NCI-H510A treated with DMSO at 0.1 percent for 48 hours (cell line): Measurements from ENCODE around the gene TUBB2B.
A peak's percentile ranks its signal among the peaks of the same experiment; 100 is the strongest.

Experiments
- DNase-seq: peaks from one replicate; lab custom pipeline; 2025; lab: John Stamatoyannopoulos, UW

The TUBB2B gene

DNA sequence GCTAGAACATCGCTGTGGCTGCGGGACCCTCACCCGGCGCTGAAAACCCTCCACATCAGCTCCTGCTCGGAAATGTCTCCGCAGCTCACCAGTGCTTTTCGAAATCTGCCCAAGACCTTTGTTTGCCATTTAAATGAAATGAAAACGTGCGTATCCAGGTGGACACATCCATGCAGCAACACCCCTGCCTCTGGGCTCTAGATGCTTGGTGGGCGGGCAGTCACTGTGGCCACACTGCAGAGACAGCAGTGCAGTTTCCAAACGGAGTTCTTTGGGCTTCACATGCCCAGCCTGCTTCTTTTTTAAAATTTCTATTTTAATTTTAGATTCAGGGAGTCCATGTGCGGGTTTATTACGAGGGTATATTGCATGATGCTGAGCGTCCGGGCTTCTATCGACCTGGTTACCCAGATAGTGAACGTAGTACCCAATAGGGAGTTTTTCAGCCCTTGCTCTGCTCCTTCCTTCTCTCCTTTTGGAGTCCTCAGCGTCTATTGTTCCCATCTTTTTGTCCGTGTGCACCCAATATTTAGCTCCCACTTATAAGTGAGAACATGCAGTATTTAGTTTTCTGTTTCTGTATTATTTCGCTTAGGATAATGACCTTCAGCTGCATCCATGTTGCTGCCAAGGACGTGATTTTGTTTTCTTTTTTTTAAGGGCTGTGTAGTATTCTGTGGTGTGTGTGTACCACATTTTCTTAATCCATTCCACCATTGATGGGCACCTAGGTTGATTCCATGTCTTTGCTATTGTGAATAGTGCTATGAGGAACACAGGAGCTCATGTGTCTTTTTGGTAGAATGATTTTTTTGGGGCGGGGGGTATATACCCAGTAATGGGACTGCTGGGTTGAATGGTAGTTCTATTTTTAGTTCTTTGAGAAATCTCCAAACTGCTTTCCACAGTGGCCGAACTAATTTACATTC is 4.8 kb upstream of the TUBB2B start:
- DNase-seq, result peak; percentile 13

DNA sequence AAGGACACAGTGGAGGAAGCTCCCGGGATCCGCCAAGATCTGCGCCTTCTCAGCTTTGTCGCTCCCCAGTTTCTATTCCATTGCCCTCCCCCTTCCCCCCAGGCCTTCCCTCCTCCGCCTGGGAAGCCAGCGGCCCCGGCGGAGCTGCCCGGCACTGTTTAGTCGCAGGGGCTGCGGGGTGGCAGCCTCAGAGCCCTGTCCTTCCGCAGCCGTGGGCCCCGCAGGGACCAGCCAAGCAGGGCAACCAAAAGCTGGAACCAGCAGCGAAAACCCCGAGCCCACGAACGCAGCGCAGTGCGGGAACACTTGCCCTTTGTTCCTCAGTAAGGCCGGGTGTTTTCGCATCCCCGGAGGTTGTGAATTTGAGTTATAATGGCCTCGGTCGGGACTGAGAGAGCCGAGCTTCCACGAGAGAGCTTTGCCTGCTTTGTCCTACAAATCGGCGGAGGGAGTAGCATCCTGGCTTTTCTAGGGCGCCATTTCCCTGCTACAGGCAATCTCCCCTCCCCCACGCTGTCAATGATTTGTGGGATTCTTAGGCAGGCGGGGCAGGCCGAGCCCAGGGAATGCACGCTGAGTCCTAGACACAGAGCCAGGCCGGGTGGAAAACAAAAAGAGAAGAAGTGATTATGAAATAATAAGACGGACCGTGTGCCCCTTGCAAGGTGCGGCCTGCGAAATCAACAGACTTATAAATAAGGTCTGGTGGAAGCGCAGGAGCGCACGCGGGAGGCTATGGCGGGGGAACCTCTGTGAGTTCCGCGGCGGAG is 4.0 kb upstream of the TUBB2B start:
- DNase-seq, result peak; percentile 80

GRCh38 chr6:3230900-3231246 is 3.4 kb upstream of the TUBB2B start:
- DNase-seq, result peak; percentile 40

- DNase-seq, result peak; percentile 18
Observed at GRCh38 chr6:3230256-3230882, 2.9 kb upstream of the TUBB2B start.

DNA sequence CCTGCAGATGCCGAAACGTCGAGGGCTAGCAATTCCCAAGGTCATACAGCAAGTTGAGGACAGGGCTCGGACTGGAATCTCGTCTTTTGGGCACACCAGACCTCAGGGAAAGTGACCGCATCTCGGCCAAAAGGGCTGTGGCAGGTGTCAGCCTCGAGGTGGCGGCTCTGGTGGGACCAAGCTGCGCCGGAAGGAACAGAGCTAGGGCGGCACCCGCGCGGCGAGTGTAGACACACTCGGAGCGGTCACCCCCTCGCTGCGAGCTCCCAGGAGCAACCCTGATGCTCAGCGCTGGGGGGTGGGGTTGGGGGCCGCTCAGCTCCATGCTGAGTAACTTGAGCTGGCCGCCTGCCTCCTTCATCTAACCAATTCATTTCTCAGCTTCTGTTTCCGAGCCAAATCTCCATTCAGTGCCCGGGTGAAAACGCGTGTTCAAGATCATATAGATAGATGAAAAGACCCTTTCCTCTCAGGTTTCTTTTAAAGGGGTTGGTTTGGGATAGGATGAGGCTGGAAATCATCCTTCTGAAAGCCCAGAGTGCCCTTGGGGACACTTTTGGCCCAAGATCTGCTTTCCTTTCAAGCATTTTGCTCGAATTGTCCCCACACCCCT is 2.2 kb upstream of the TUBB2B start:
- DNase-seq, result peak; percentile 44

DNA sequence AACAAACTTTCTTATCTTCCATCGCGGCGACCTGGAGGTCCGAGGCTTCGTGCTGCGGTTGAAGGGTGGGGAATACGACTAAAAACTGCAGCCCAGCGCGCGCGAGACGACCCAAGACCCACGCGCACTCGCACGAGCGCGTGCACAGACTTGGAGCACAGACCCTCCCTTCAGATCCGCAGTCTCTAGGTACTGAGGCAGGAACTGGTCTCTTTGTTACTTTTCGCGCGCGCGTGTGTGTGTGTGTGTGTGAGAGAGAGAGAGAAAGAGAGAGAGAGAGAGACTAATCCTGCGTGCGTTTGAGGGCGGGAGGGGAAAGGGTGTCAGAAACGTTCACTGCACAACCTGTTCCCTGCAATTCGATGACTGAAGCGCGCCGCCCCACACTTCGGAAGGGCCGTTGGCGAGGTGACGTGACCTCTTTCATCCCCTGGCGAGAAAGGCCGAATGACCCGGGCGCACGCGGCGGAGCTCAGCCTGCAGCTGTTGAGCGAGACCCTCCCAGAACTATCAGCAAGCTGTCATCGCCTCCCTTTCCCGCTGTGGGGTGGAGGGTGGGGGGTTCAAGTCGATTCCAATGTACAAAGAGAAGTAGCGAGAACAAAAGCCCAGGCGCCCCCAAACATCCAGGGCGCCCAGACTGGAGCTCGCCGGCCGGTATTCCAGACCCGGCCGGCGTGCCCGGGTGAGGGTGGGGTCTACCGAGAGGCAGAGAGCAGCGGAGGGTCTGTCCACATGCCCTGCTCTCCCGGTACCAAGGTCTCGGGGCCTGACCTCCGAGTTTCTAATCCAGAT is 1.5 kb upstream of the TUBB2B start:
- DNase-seq, result peak; percentile 46

GRCh38 chr6:3228046-3228671 is 706 bp upstream of the TUBB2B start:
- peak; percentile 75 for DNase-seq

GRCh38 chr6:3226481-3227362 is 731 bp downstream of the TUBB2B start:
- peak; percentile 25 for DNase-seq

- no peak for DNase-seq
Observed at GRCh38 chr6:3226042-3226441, 1.4 kb downstream of the TUBB2B start.

- peak; percentile 42 for DNase-seq
Observed at GRCh38 chr6:3222506-3223038, 4.9 kb downstream of the TUBB2B start.

DNA sequence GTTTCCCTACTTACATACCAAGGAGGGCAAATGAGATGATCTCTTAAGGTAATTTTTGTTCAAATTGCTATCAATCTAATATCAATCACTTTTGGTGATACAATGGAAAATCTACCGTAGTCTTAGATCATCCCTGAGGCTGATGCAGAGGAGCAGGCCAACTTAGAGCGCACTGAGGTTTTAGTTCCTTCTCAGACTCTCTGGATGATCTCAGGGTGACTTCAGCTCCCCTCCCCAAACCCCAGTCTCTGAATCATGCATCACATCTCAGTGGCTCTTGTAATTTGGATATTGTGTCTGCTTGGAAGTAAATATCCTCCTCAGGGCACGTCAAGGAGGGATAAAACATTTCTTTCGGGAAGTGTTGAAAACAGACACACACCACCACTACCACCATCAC is 5.9 kb downstream of the TUBB2B start:
- no peak for DNase-seq

GRCh38 chr6:3220366-3220765 is 7.1 kb downstream of the TUBB2B start:
- DNase-seq, result no peak

GRCh38 chr6:3218266-3218665 is 9.2 kb downstream of the TUBB2B start:
- DNase-seq, result no peak

DNA sequence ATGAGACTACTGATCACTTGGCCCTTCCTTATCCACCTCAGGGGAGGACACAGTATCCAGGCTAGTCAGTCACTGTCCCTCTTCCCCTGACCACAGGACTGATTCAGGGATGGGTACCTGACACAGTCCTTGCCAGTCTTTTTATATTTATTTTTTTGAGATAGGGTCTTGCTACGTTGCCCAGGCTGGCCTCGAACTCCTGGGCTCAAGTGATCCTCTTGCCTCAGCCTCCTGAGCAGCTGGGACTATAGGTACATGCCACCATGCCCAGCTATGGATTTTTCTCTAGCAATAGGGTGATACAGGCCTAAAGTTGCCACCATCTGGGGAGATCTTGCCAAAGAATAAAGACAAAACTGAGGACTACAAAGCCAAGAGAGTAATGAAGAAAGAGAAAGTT is 10.2 kb downstream of the TUBB2B start:
- no peak for DNase-seq

DNA sequence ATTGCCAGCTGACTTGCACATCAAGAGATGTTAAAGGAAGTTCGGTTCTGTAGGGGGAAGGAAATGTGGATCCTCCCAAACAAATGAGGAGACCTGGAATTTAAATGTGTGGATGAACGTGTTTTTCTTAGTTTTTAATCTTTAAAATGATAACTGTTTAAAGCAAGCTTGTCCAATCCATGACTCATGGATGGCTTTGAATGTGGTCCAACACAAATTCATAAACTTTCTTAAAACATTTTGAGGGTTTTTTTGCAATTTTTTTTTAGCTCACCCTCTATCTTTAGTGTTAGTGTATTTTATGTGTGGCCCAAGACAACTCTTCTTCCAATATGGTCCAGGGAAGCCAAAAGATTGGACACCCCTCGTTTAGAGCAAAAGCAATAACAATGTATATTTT is 12.6 kb downstream of the TUBB2B start:
- DNase-seq, result no peak

GRCh38 chr6:3213334-3213695 is 14.1 kb downstream of the TUBB2B start:
- no peak for DNase-seq

DNA sequence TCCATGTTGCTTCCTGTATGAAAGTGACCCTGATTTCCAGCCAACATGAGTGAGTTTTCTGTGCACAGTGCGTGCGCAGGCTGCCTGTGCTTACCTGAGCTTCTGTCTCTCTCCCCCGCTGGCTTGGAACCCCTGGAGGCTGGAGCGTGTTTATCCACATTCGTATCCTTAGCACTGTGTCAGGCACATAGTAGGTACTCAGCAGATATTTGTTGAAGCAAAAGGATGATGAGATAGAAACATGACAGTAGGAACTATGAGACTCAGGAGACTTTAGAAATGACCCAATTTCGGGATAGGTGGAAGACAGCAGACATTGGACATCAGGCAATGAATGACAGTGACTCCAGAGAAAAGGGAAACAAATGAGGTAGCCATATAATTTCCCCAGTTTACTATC is 15.2 kb downstream of the TUBB2B start:
- no peak for DNase-seq

DNA sequence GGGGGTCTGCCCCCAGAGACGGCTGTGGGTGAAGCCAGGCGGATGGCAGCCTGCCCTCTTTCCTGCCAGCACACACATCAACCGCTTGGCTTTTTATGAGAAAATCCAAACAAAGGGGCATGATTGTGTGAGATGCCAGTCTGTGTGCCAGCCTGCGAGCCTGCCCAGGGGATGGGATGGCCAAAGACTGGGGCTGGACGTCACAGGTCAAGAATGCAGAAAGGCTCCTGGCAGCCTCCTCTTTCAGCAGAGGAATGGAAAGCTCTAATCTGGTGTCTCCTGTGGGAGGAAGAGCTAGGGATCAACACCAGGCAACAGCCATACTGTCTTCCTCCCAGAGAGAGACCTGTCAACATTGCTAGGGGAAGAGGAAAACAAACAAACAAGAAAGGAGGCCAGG is 15.8 kb downstream of the TUBB2B start:
- no peak for DNase-seq

DNA sequence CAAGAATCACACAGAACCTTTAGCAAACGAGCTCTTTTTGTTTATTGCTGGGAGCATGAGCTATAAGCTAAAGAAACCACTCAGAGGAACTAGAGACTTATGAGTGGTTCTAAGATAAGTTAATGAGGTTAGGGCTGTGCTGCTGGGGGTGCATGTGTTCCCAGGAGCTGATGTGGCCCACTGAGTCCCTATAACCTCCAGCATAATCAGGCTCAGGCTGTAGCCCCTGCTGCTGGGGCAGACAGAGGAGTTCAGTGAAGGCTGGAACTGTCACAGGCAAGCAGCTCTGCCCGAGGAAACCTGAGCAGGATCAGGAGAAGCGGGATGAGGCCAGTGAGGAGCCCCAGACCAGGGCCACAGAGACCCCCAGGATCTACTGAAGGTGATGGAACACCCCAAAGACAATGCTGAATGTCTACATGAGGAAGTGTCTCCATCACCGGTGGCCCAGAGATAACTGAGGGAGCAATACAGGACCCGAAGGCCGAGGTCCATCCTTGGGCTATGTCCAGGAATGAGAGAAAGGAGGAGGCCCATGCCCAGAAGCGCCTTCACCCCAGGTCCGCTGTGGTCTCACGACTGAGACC is 17.3 kb downstream of the TUBB2B start:
- DNase-seq, result no peak
